Gastroesophageal sphincter (tissue), 4 donors: ENCODE results near the gene BSG. TPM values are rescaled to one million over a fixed set of nuclear protein-coding genes. Genes with fewer than 3 reads are reported as not detected.

Source experiments
- ATAC-seq: fragments of 150-250 bp; one replicate; pipeline ENCODE4 v1.9.1; 2016; ENCODE audit warnings: mild to moderate bottlenecking, moderate library complexity
- H3K27ac ChIP-seq, 4 donors: fragments of 200-600 bp; sonication (generic) in 3 of 4; 1 replicate in 3 of 4; 2 replicates in 1 of 4; pipeline ENCODE4 v1.5.1; 2016 to 2019
- H3K27me3 ChIP-seq: fragments of 200-600 bp; sonication (generic); one replicate; pipeline ENCODE4 v1.5.1; 2019
- H3K36me3 ChIP-seq, 2 donors: fragments of 200-600 bp; sonication (generic); one replicate each; pipeline ENCODE4 v1.5.1; 2019; ENCODE audit warnings: control low read depth in 1 of 2
- H3K4me1 ChIP-seq, 3 donors: fragments of 200-600 bp; sonication (generic); 1 replicate in 2 of 3; 2 replicates in 1 of 3; pipeline ENCODE4 v1.5.1; 2016 to 2019; ENCODE audit warnings: control low read depth in 2 of 3
- H3K4me3 ChIP-seq, 2 donors: fragments of 200-600 bp; sonication (generic); one replicate each; pipeline ENCODE4 v1.5.1; 2019; ENCODE audit warnings: mild to moderate bottlenecking in 1 of 2, moderate library complexity in 1 of 2
- H3K9me3 ChIP-seq, 3 donors: fragments of 200-600 bp; sonication (generic); one replicate each; pipeline ENCODE4 v1.5.1; 2017 to 2019; ENCODE audit warnings: control low read depth in 2 of 3
- CTCF ChIP-seq, 4 experiments: fragments of 200-600 bp in 2 of 4; fragments of 450-650 bp in 2 of 4; sonication (generic) in 1 of 4; IDR thresholded peaks; one replicate each; pipeline ENCODE4 v1.5.1; 2017 to 2019; ENCODE audit warnings: antibody characterized with exemption in 4 of 4, mild to moderate bottlenecking in 2 of 4, moderate library complexity in 2 of 4
- EP300 ChIP-seq: sonication (generic); formaldehyde crosslinking; IDR thresholded peaks from one replicate; pipeline ENCODE4 v1.6.1; 2017; ENCODE audit warnings: antibody characterized with exemption, mild to moderate bottlenecking
- POLR2A ChIP-seq, 2 donors: fragments of 450-650 bp; IDR thresholded peaks; one replicate each; pipeline ENCODE4 v1.6.1; 2017; ENCODE audit warnings: antibody characterized with exemption in 2 of 2, mild to moderate bottlenecking in 2 of 2, moderate library complexity in 1 of 2
- POLR2AphosphoS5 ChIP-seq: sonication (generic); formaldehyde crosslinking; IDR thresholded peaks from one replicate; pipeline ENCODE4 v1.6.1; 2017; ENCODE audit warnings: antibody characterized with exemption
- WGBS, 2 donors: methylation state at CpG; one replicate each; pipeline ENCODE4 v1.1.5; 2018; ENCODE audit warnings: low coverage in 1 of 2; 5-methylcytosine and 5-hydroxymethylcytosine counted together
- total RNA-seq, 4 donors: library from RNA; depleted of rRNA; stranded (reverse); fragments of >200 nt; gene quantifications; one replicate each; pipeline ENCODE4 v1.1.0, GENCODE V29; 2016

Gene BSG
- total RNA-seq, 4 donors from 2014 or later: 347 to 450 (median 384) TPM

DNA sequence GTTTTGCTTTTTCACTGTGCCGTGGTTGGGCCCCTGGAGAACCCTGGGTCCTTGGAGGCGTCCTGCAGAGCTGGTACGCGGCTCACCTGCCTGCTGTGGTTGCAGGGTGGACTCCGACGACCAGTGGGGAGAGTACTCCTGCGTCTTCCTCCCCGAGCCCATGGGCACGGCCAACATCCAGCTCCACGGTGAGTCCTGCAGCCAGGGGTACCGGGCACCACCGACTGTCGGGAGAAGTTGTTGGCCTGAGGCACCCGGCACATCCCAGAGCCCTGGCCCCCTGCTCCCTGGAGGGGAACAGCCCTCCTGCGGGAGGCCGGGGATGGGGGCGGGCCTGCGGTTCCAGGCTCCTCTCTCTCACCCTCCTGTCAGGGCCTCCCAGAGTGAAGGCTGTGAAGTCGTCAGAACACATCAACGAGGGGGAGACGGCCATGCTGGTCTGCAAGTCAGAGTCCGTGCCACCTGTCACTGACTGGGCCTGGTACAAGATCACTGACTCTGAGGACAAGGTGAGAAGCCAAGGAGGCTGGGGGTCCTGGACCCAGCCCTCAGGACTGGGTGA is 8.0 kb downstream of the BSG start:
- Histone ChIP-seq H3K27me3 (peaks cover 16% of the 10 kb centered on the region), H3K36me3 (peaks cover 0 to 68% of the 10 kb centered on the region in 2 donors), H3K4me3 (no peak overlapping the region), H3K9me3 (no peaks in the 10 kb centered on the region), H3K4me1 (peaks cover 0 to 38% (median 11%) of the 10 kb centered on the region in 3 donors), H3K27ac (no peak overlapping the region)
- ATAC-seq: no peak
- no CpG with 5 or more reads among the region's 22 CpGs for WGBS, 2 donors
- TF ChIP-seq POLR2AphosphoS5: no peak
- no peak for TF ChIP-seq EP300
- no peak for TF ChIP-seq POLR2A (IDR thresholded peaks at IDR 0.05)
- TF ChIP-seq CTCF (IDR thresholded peaks at IDR 0.05): no peak

- no peaks in the 10 kb centered on the region for H3K9me3 ChIP-seq
- H3K4me1 ChIP-seq: peaks cover 0 to 26% (median 0%) of the 10 kb centered on the region in 3 donors
- H3K27me3 ChIP-seq: peaks cover 28% of the 10 kb centered on the region
- H3K36me3 ChIP-seq: peaks cover 0 to 68% of the 10 kb centered on the region in 2 donors
- no peak overlapping the region for H3K4me3 ChIP-seq
- no peak overlapping the region for H3K27ac ChIP-seq
- TF ChIP-seq POLR2AphosphoS5 (no peak), EP300 (no peak), CTCF (IDR thresholded peaks at IDR 0.05) (no peak), POLR2A (IDR thresholded peaks at IDR 0.05) (no peak)
- no peak for ATAC-seq
- WGBS, 2 donors: no CpG with 5 or more reads among the region's 40 CpGs
Observed at GRCh38 chr19:581399-582111, 9.2 kb downstream of the BSG start.

DNA sequence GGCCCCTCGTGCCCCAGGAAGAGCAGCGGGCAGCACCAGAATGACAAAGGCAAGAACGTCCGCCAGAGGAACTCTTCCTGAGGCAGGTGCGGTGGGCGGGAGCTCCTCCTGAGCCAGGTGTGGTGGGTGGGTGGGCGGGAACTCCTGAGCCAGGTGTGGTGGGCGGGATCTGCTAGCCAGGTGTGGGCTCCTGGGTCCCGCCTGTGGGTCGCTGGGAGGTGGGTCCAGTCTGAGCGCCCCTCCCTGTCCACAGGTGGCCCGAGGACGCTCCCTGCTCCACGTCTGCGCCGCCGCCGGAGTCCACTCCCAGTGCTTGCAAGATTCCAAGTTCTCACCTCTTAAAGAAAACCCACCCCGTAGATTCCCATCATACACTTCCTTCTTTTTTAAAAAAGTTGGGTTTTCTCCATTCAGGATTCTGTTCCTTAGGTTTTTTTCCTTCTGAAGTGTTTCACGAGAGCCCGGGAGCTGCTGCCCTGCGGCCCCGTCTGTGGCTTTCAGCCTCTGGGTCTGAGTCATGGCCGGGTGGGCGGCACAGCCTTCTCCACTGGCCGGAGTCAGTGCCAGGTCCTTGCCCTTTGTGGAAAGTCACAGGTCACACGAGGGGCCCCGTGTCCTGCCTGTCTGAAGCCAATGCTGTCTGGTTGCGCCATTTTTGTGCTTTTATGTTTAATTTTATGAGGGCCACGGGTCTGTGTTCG is 10.3 kb downstream of the BSG start:
- Histone ChIP-seq H3K4me1 (peaks cover 0 to 15% (median 0%) of the 10 kb centered on the region in 3 donors), H3K36me3 (peaks cover 0 to 62% of the 10 kb centered on the region in 2 donors), H3K4me3 (no peak overlapping the region), H3K27ac (no peak overlapping the region), H3K27me3 (peaks cover 39% of the 10 kb centered on the region), H3K9me3 (no peaks in the 10 kb centered on the region)
- no peak for ATAC-seq
- WGBS, 2 donors: 66 to 90% methylated on average over 2 to 7 of the region's 31 CpGs
- TF ChIP-seq POLR2A (IDR thresholded peaks at IDR 0.05): no peak
- TF ChIP-seq EP300: no peak
- no peak for TF ChIP-seq CTCF (IDR thresholded peaks at IDR 0.05)
- TF ChIP-seq POLR2AphosphoS5: no peak

DNA sequence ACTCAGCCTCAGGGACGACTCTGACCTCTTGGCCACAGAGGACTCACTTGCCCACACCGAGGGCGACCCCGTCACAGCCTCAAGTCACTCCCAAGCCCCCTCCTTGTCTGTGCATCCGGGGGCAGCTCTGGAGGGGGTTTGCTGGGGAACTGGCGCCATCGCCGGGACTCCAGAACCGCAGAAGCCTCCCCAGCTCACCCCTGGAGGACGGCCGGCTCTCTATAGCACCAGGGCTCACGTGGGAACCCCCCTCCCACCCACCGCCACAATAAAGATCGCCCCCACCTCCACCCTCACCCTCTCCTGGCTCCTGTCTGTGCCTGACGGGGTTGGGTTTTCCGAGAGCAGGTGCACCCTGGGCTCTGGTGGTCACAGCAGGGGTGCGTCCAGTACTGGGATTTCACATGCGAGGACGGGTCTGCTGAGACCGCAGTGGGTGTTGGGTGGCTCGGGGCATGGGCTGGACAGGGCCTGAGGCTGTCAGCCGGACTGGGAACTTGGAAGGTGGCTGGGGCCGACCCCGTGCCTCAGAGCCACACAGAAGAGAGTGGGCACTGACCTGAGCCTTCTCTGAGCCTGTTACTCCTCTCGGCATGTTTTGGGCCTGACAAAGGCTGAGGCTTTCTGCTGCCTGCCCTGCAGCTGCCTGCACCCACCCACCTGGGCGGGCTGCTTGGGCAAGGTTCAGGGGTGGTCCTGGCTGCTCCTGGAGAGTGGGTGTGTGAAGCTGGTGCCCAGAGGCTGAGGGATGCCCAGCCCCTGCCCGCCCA is 11.0 kb downstream of the BSG start:
- no peak for ATAC-seq
- H3K4me3 ChIP-seq: no peak overlapping the region
- no peak overlapping the region for H3K27ac ChIP-seq
- peaks cover 0 to 15% (median 3%) of the 10 kb centered on the region in 3 donors for H3K4me1 ChIP-seq
- WGBS, 2 donors: no CpG with 5 or more reads among the region's 27 CpGs
- peaks cover 46% of the 10 kb centered on the region for H3K27me3 ChIP-seq
- TF ChIP-seq POLR2AphosphoS5 (no peak), CTCF (IDR thresholded peaks at IDR 0.05) (no peak), POLR2A (IDR thresholded peaks at IDR 0.05) (no peak), EP300 (no peak)
- H3K36me3 ChIP-seq: peaks cover 0 to 55% of the 10 kb centered on the region in 2 donors
- no peaks in the 10 kb centered on the region for H3K9me3 ChIP-seq
